H1 (cell line): ENCODE data around the gene TSPAN17. TPM values are rescaled to one million over a fixed set of nuclear protein-coding genes. Genes with fewer than 3 reads are reported as not detected.

ENCODE experiments used
- CTCF ChIA-PET: fragments of 300-600 bp; sonication (Branson Sonifier 250); formaldehyde crosslinking; loops from one replicate; lab custom pipeline; 2021; ENCODE audit not compliant: partially characterized antibody; lab: Charles Lee
- POLR2A ChIA-PET: fragments of 300-600 bp; sonication (Branson Sonifier 250); formaldehyde crosslinking; loops from one replicate; lab custom pipeline; 2021; ENCODE audit warnings: inconsistent platforms; ENCODE audit not compliant: partially characterized antibody; lab: Charles Lee
- DNase-seq, 2 experiments: peaks; one replicate each; pipeline versions ENCODE4 v3.0.0 to v3.0.0-alpha.2; 2010 to 2022; ENCODE audit warnings: low spot score in 2 of 2, low read depth in 1 of 2, mixed read lengths in 1 of 2
- FAIRE-seq: peaks from 2 replicates; lab custom pipeline; 2011; peaks lifted over from hg19 to GRCh38; lab: Jason Lieb, UNC
- H2AFZ ChIP-seq: 2 replicates; pipeline ENCODE4 v1.8.1; 2012; ENCODE audit warnings: low read length, inconsistent platforms
- H2AK5ac ChIP-seq: 2 replicates; pipeline ENCODE4 v1.6.1; 2013; ENCODE audit warnings: low read depth, low read length
- H2BK120ac ChIP-seq: replicated peaks from 2 replicates; pipeline ENCODE3; 2013; ENCODE audit warnings: low read depth, low read length, inconsistent platforms
- H2BK12ac ChIP-seq: 2 replicates; pipeline ENCODE4 v1.6.1; 2013; ENCODE audit warnings: low read depth, low read length
- H2BK15ac ChIP-seq: 2 replicates; pipeline ENCODE4 v1.6.1; 2013; ENCODE audit warnings: low read length
- H2BK20ac ChIP-seq: 2 replicates; pipeline ENCODE4 v1.6.1; 2013; ENCODE audit warnings: low read length
- H2BK5ac ChIP-seq: 2 replicates; pipeline ENCODE4 v1.6.1; 2013; ENCODE audit warnings: low read depth, low read length
- H3K14ac ChIP-seq: 2 replicates; pipeline ENCODE4 v1.6.1; 2013; ENCODE audit warnings: inconsistent platforms; ENCODE audit not compliant: insufficient read length
- H3K18ac ChIP-seq: 2 replicates; pipeline ENCODE4 v1.6.1; 2013; ENCODE audit warnings: low read length; ENCODE audit errors: extremely low read depth
- H3K23ac ChIP-seq: 2 replicates; pipeline ENCODE4 v1.6.1; 2013; ENCODE audit warnings: inconsistent platforms; ENCODE audit not compliant: insufficient read length
- H3K23me2 ChIP-seq: 2 replicates; pipeline ENCODE4 v1.6.1; 2013; ENCODE audit warnings: low read depth, low read length
- H3K27ac ChIP-seq: 2 replicates; pipeline ENCODE4 v1.6.1; 2011; ENCODE audit warnings: low read depth, low read length, inconsistent platforms
- H3K27me3 ChIP-seq, 4 experiments: replicated peaks in 1 of 4; 1 replicate in 1 of 4; 2 replicates in 3 of 4; pipeline versions ENCODE4 v1.6.1 to v1.8.1; 2011 to 2013; ENCODE audit warnings: low read length in 3 of 4, mild to moderate bottlenecking in 3 of 4, inconsistent platforms in 2 of 4, mixed read lengths in 2 of 4, moderate library complexity in 1 of 4; ENCODE audit not compliant: control insufficient read depth in 3 of 4, insufficient read depth in 3 of 4; ENCODE audit errors: extremely low read depth in 1 of 4
- H3K36me3 ChIP-seq, 4 experiments: 2 replicates each; pipeline versions ENCODE4 v1.6.1 to v1.8.1; 2011 to 2013; ENCODE audit warnings: mild to moderate bottlenecking in 4 of 4, low read length in 3 of 4, moderate library complexity in 2 of 4, control low read depth in 1 of 4, inconsistent platforms in 1 of 4; ENCODE audit not compliant: insufficient read depth in 4 of 4, control insufficient read depth in 2 of 4
- H3K4ac ChIP-seq: replicated peaks from 2 replicates; pipeline ENCODE3; 2013; ENCODE audit warnings: low read length, low read depth, mixed read lengths, inconsistent platforms; ENCODE audit not compliant: insufficient read length
- H3K4me1 ChIP-seq, 4 experiments: replicated peaks in 1 of 4; 1 replicate in 1 of 4; 2 replicates in 3 of 4; pipeline versions ENCODE4 v1.6.1 to v1.8.1; 2011 to 2013; ENCODE audit warnings: low read length in 3 of 4, inconsistent platforms in 2 of 4, mixed read lengths in 1 of 4; ENCODE audit not compliant: insufficient read depth in 4 of 4, control insufficient read depth in 3 of 4
- H3K4me2 ChIP-seq, 2 experiments: 2 replicates each; pipeline versions ENCODE4 v1.6.1 to v1.8.1; 2011 to 2013; ENCODE audit warnings: low read depth in 2 of 2, low read length in 2 of 2, control low read depth in 1 of 2, inconsistent platforms in 1 of 2, mild to moderate bottlenecking in 1 of 2; ENCODE audit not compliant: insufficient read depth in 1 of 2
- H3K4me3 ChIP-seq, 4 experiments: fragments of 200-600, 300-600 bp in 1 of 4; sonication (generic), shearing (Covaris generic), sonication (Bioruptor Twin) in 1 of 4; 2 replicates each; pipeline versions ENCODE4 v1.5.1 to v1.8.1; 2011 to 2016; ENCODE audit warnings: low read length in 4 of 4, low read depth in 3 of 4, control low read depth in 2 of 4, inconsistent platforms in 2 of 4, mild to moderate bottlenecking in 2 of 4, mixed read lengths in 1 of 4, moderate library complexity in 1 of 4; ENCODE audit not compliant: insufficient read depth in 2 of 4; ENCODE audit errors: extremely low read depth in 1 of 4
- H3K56ac ChIP-seq: replicated peaks from 2 replicates; pipeline ENCODE3; 2013; ENCODE audit warnings: low read depth, mild to moderate bottlenecking, mixed read lengths, low read length, inconsistent platforms; ENCODE audit not compliant: insufficient read length
- H3K79me1 ChIP-seq: 2 replicates; pipeline ENCODE4 v1.6.1; 2013; ENCODE audit warnings: low read depth, low read length, control low read depth
- H3K79me2 ChIP-seq, 2 experiments: 2 replicates each; pipeline versions ENCODE4 v1.6.1 to v1.8.1; 2012 to 2013; ENCODE audit warnings: low read length in 2 of 2, mild to moderate bottlenecking in 2 of 2, inconsistent platforms in 1 of 2; ENCODE audit not compliant: insufficient read depth in 2 of 2, control insufficient read depth in 1 of 2
- H3K9ac ChIP-seq, 4 experiments: replicated peaks in 1 of 4; 1 replicate in 1 of 4; 2 replicates in 3 of 4; pipeline versions ENCODE4 v1.6.1 to v1.8.1; 2011 to 2013; ENCODE audit warnings: low read depth in 3 of 4, low read length in 3 of 4, control low read depth in 2 of 4, mild to moderate bottlenecking in 2 of 4, moderate library complexity in 2 of 4, inconsistent platforms in 1 of 4; ENCODE audit errors: extremely low read depth in 1 of 4
- H3K9me3 ChIP-seq, 2 experiments: 2 replicates each; pipeline versions ENCODE4 v1.6.1 to v1.8.1; 2012 to 2013; ENCODE audit warnings: mild to moderate bottlenecking in 2 of 2, moderate library complexity in 2 of 2, control low read depth in 1 of 2, inconsistent platforms in 1 of 2, low read depth in 1 of 2, low read length in 1 of 2, mixed read lengths in 1 of 2; ENCODE audit not compliant: insufficient read depth in 2 of 2
- H4K20me1 ChIP-seq, 2 experiments: replicated peaks in 1 of 2; 2 replicates each; pipeline versions ENCODE3 to v1.8.1; 2011 to 2013; ENCODE audit warnings: inconsistent platforms in 2 of 2, low read length in 2 of 2, mild to moderate bottlenecking in 1 of 2; ENCODE audit not compliant: insufficient read depth in 2 of 2, control insufficient read depth in 1 of 2
- H4K5ac ChIP-seq: 2 replicates; pipeline ENCODE4 v1.6.1; 2013; ENCODE audit warnings: low read length, low read depth, mixed read lengths, inconsistent platforms; ENCODE audit not compliant: insufficient read length
- H4K8ac ChIP-seq: 2 replicates; pipeline ENCODE4 v1.8.0; 2013; ENCODE audit warnings: mild to moderate bottlenecking, moderate library complexity, low read length, inconsistent platforms; ENCODE audit not compliant: insufficient read depth; ENCODE audit errors: extremely low read depth
- H4K91ac ChIP-seq: replicated peaks from 2 replicates; pipeline ENCODE3; 2013; ENCODE audit warnings: low read length, mixed read lengths, inconsistent platforms; ENCODE audit not compliant: insufficient read length
- EGR1 ChIP-seq: IDR thresholded peaks from 2 replicates; pipeline ENCODE4 v1.6.1; 2011; ENCODE audit warnings: low read depth, low read length, borderline replicate concordance
- POLR2A ChIP-seq, 2 experiments: IDR thresholded peaks; 1 replicate in 1 of 2; 2 replicates in 1 of 2; pipeline ENCODE4 v1.6.1; 2011; ENCODE audit warnings: low read depth in 2 of 2, low read length in 2 of 2, mild to moderate bottlenecking in 2 of 2; ENCODE audit errors: control extremely low read depth in 1 of 2
- WGBS, 2 experiments: shearing (Covaris generic) in 1 of 2; methylation state at CpG; one replicate each; pipeline versions ENCODE4 v1.1.6 to v1.1.7; 2013 to 2015; ENCODE audit warnings: low lambda C conversion rate in 2 of 2, mixed read lengths in 2 of 2, inconsistent platforms in 1 of 2, low coverage in 1 of 2, missing lambda C conversion rate in 1 of 2; ENCODE audit not compliant: insufficient replicate concordance in 2 of 2, insufficient coverage in 1 of 2, insufficient read length in 1 of 2; ENCODE audit errors: extremely low coverage in 1 of 2, missing lambda C conversion rate in 1 of 2; 5-methylcytosine and 5-hydroxymethylcytosine counted together
- long read RNA-seq, 2 experiments: library from RNA in 1 of 2; library from capped mRNA in 1 of 2; stranded (forward); transcript quantifications; one replicate each; pipeline ENCODE4 v2.0.0, GENCODE V29; 2021; ENCODE audit warnings: inconsistent platforms in 1 of 2
- polyA minus RNA-seq, 3 experiments: library from RNA; depleted of rRNA, polyadenylated mRNA; stranded (reverse); fragments of >200 nt; gene quantifications; 1 replicate in 2 of 3; 2 replicates in 1 of 3; pipeline ENCODE4 v1.2.3, GENCODE V29; 2011
- polyA plus RNA-seq, 7 experiments: library from polyadenylated mRNA; depleted of rRNA in 3 of 7; stranded (reverse) in 5 of 7; unstranded in 2 of 7; fragments of >200 nt in 5 of 7; fragments of 200-250 nt in 2 of 7; gene quantifications; 1 replicate in 5 of 7; 2 replicates in 1 of 7; 4 replicates in 1 of 7; pipeline versions ENCODE4 v1.2.1 to v1.2.3, GENCODE V29; 2011 to 2013; ENCODE audit warnings: missing spikeins in 2 of 7, mixed read lengths in 2 of 7
- total RNA-seq: library from RNA; stranded (reverse); fragmentation: NEBNext Ultra II Directional; extraction: Animal tissue kit (Norgen Biotek cat#: 25700); gene quantifications from 2 replicates; pipeline ENCODE4 v1.2.1, GENCODE V29; 2021
- TF ChIP-seq, protein P1 (sequence below), 3 experiments: IDR thresholded peaks; 1 replicate in 2 of 3; 2 replicates in 1 of 3; pipeline versions ENCODE4 v1.5.1 to v1.6.1; 2011; ENCODE audit warnings: low read length in 3 of 3, mild to moderate bottlenecking in 3 of 3, inconsistent platforms in 2 of 3, low read depth in 1 of 3, moderate library complexity in 1 of 3; ENCODE audit not compliant: insufficient read depth in 1 of 3; ENCODE audit errors: control extremely low read depth in 1 of 3

Gene TSPAN17, protein sequence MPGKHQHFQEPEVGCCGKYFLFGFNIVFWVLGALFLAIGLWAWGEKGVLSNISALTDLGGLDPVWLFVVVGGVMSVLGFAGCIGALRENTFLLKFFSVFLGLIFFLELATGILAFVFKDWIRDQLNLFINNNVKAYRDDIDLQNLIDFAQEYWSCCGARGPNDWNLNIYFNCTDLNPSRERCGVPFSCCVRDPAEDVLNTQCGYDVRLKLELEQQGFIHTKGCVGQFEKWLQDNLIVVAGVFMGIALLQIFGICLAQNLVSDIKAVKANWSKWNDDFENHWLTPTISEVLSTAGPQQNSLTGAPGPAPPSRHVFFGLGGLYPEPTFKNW
- total RNA-seq (53.7 and 54.7 TPM in 2 replicates), polyA plus RNA-seq (2011; rRNA removed) (41.5 and 54.8 TPM in 2 replicates), polyA minus RNA-seq (2011; rRNA and poly(A)+ RNA removed) (50.7 and 74.4 TPM in 2 replicates)
- polyA plus RNA-seq (2011; cell fraction: cytosol; rRNA removed) = 55.9 TPM
- 75.9 TPM for polyA plus RNA-seq (2011; cell fraction: nucleus; rRNA removed)
- 34.3 to 51.2 TPM (median 49.7 TPM) in 4 replicates for polyA plus RNA-seq (2012, experiment 1 of 2)
- 65.9 TPM for polyA plus RNA-seq (2012, experiment 2 of 2)
- polyA plus RNA-seq (2013, experiment 1 of 2) = 29.8 TPM
- polyA plus RNA-seq (2013, experiment 2 of 2) = 33.1 TPM
- 32.1 TPM for polyA minus RNA-seq (2011; cell fraction: cytosol; rRNA and poly(A)+ RNA removed)
- 29.1 TPM for polyA minus RNA-seq (2011; cell fraction: nucleus; rRNA and poly(A)+ RNA removed)
- long read RNA-seq, experiment 1, partial matches to known transcripts = 18 of 34 reads
- long read RNA-seq, experiment 1, other reads (novel, unspliced or antisense) = 12 of 34 reads
- long read RNA-seq, experiment 2, partial matches to known transcripts = 2 of 13 reads
- long read RNA-seq, experiment 2, other reads (novel, unspliced or antisense) = 11 of 13 reads

DNA sequence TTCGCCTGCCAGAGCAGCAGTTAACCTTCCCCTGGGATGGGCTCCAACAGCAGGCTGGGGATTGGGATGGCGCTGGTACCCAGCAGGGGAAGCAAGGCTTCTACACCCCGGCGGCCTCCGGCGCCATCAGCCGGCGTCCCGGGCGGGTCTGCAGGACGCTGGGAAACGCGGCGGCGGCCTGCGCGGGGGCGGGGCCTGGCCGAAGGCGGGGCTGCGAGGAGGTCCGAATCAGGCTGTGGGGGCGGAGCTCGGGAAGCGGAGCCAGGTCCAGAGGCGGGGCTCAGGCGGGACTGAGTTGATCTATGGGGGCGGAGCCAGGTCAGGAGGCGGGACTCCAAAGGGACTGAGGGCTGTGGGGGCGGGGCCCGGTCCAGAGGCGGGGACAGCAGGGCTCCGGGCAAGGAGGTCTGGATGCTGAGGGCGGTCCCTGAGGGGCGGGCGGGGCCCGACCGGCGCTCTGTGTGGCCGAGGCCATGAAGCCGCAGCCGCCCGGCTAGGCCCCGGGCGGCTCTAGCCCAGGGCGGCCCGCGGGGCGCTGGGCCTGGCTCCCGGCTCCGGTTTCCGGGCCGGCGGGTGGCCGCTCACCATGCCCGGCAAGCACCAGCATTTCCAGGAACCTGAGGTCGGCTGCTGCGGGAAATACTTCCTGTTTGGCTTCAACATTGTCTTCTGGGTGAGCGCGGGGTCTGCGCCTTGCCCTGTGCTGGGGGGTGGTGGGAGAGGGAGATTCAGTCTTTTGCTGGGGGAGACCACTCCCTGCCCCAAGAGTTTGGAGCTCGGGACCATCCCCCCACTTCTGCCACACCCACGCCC, at the start of gene TSPAN17:
TSPAN17 (plus strand) TSS at position 455 of the 813 bp plus-strand sequence; CDS start at position 587, 132 bp downstream.
- Histone ChIP-seq H3K79me1 (peaks cover 16% of the 10 kb centered on the region), H2AFZ (peak within 1 kb of the TSS; percentile 93), H2BK20ac (no peak within 1 kb of the TSS), H3K18ac (peak within 1 kb of the TSS; percentile 87), H3K4ac (peak within 1 kb of the TSS; percentile 6), H3K9ac (peak within 1 kb of the TSS; percentile 38 to 51 (median 46)), H3K36me3 (no peaks in the 10 kb centered on the region), H3K27ac (peak within 1 kb of the TSS; percentile 41; the same call in 1 of the 2 replicates), H3K4me3 (peak within 1 kb of the TSS; percentile 59 to 95 (median 75)), H3K4me2 (peak within 1 kb of the TSS; percentile 69 to 93), H3K9me3 (no peaks in the 10 kb centered on the region), H3K56ac (peak within 1 kb of the TSS; percentile 60), H4K20me1 (peaks cover 3 to 7% of the 10 kb centered on the region in 2 experiments), H4K91ac (peak within 1 kb of the TSS; percentile 81), H2BK5ac (peak within 1 kb of the TSS; percentile 76; the same call in 1 of the 2 replicates), H3K14ac (no peak within 1 kb of the TSS), H3K27me3 (no peaks in the 10 kb centered on the region; a peak in 1 of 7 replicates), H3K4me1 (peaks cover 0 to 49% (median 26%) of the 10 kb centered on the region in 4 experiments; a peak in 6 of 7 replicates), H4K5ac (peak within 1 kb of the TSS; percentile 91), H3K79me2 (peaks cover 0 to 22% of the 10 kb centered on the region in 2 experiments; a peak in 1 of 4 replicates), H2BK15ac (peak within 1 kb of the TSS; percentile 61; the same call in 1 of the 2 replicates), H2BK120ac (peak within 1 kb of the TSS; percentile 30), H3K23me2 (peaks cover 7% of the 10 kb centered on the region; the same call in 1 of the 2 replicates), H2BK12ac (peak within 1 kb of the TSS; percentile 84; the same call in 1 of the 2 replicates), H4K8ac (peak within 1 kb of the TSS; percentile 96), H3K23ac (no peak within 1 kb of the TSS), H2AK5ac (peak within 1 kb of the TSS; percentile 77; the same call in 1 of the 2 replicates)
- CTCF ChIA-PET = interaction anchor here (0.6 to 2.6 kb wide), 10 partner anchors 11 to 929 kb away, joined by 3 to 12 read pairs (median 4); no protein-coding TSS in a partner anchor
- DNase-seq = peak; percentile 99 to 100
- POLR2A ChIA-PET = interaction anchor here (0.6 to 2.5 kb wide), 12 partner anchors 8 to 297 kb away, joined by 3 to 15 read pairs (median 3); partner anchors contain the start of genes EIF4E1B, RNF44 and SNCB
- FAIRE-seq = no peak
- WGBS, 2 experiments = 3% methylated on average over 41 of the region's 63 CpGs; no CpG with 5 or more reads in 1 of the 2 experiments
- TF ChIP-seq, protein P1, sequence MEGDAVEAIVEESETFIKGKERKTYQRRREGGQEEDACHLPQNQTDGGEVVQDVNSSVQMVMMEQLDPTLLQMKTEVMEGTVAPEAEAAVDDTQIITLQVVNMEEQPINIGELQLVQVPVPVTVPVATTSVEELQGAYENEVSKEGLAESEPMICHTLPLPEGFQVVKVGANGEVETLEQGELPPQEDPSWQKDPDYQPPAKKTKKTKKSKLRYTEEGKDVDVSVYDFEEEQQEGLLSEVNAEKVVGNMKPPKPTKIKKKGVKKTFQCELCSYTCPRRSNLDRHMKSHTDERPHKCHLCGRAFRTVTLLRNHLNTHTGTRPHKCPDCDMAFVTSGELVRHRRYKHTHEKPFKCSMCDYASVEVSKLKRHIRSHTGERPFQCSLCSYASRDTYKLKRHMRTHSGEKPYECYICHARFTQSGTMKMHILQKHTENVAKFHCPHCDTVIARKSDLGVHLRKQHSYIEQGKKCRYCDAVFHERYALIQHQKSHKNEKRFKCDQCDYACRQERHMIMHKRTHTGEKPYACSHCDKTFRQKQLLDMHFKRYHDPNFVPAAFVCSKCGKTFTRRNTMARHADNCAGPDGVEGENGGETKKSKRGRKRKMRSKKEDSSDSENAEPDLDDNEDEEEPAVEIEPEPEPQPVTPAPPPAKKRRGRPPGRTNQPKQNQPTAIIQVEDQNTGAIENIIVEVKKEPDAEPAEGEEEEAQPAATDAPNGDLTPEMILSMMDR (IDR thresholded peaks at IDR 0.05; ENCODE audit: control extremely low read depth in 1 of 3, insufficient read depth in 1 of 3, low read depth in 1 of 3, low read length in 3 of 3) = peak in 1 of 3 experiments; percentile 13; a peak in 1 of 4 replicates
- TF ChIP-seq EGR1 (peak; percentile 69; the same call in 1 of the 2 replicates), POLR2A (IDR thresholded peaks at IDR 0.05; ENCODE audit: control extremely low read depth in 1 of 2, low read depth in 2 of 2, low read length in 2 of 2) (peak in 1 of 2 experiments; percentile 93; a peak in 2 of 3 replicates)
